H1 (cell line): ENCODE results near the gene ATP6AP1.

Source experiments
- BACH1 ChIP-seq: IDR thresholded peaks from 2 replicates; pipeline ENCODE4 v1.6.1; 2012; ENCODE audit warnings: low read length, improper control_type of control experiment
- NRF1 ChIP-seq: IDR thresholded peaks from 2 replicates; pipeline ENCODE4 v1.6.1; 2011; ENCODE audit warnings: mild to moderate bottlenecking, low read depth, low read length, improper control_type of control experiment
- POLR2A ChIP-seq, 2 experiments: IDR thresholded peaks; 1 replicate in 1 of 2; 2 replicates in 1 of 2; pipeline ENCODE4 v1.6.1; 2011; ENCODE audit warnings: low read depth in 2 of 2, low read length in 2 of 2, mild to moderate bottlenecking in 2 of 2; ENCODE audit errors: control extremely low read depth in 1 of 2
- TF ChIP-seq, protein P1 (sequence below), 3 experiments: IDR thresholded peaks; 1 replicate in 2 of 3; 2 replicates in 1 of 3; pipeline versions ENCODE4 v1.5.1 to v1.6.1; 2011; ENCODE audit warnings: low read length in 3 of 3, mild to moderate bottlenecking in 3 of 3, inconsistent platforms in 2 of 3, low read depth in 1 of 3, moderate library complexity in 1 of 3; ENCODE audit not compliant: insufficient read depth in 1 of 3; ENCODE audit errors: control extremely low read depth in 1 of 3

DNA sequence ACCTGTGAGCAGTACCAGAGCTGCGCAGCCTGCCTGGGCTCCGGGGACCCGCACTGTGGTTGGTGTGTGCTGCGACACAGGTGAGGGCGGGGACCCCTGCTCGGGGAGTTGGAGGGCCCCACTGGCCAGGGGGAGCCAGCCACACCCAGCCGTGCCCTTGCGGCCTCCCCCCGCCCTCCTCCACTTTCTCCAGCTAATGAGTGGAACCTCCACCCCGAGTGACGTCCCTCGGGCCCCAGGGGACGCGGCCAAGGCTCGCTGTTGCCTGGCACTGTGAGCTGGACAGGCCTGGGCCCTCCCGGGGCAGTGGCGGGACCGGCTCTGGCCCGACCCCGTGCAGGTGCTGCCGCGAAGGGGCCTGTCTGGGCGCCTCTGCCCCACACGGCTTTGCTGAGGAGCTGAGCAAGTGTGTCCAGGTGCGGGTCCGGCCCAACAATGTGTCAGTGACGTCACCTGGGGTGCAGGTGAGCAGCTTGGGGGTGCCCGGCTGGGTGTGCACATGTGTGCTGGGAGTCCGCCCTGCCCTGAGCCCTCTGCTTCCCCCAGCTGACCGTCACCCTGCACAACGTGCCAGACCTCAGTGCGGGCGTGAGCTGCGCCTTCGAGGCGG is 35.2 kb downstream of the ATP6AP1 start:
- TF ChIP-seq, protein P1, sequence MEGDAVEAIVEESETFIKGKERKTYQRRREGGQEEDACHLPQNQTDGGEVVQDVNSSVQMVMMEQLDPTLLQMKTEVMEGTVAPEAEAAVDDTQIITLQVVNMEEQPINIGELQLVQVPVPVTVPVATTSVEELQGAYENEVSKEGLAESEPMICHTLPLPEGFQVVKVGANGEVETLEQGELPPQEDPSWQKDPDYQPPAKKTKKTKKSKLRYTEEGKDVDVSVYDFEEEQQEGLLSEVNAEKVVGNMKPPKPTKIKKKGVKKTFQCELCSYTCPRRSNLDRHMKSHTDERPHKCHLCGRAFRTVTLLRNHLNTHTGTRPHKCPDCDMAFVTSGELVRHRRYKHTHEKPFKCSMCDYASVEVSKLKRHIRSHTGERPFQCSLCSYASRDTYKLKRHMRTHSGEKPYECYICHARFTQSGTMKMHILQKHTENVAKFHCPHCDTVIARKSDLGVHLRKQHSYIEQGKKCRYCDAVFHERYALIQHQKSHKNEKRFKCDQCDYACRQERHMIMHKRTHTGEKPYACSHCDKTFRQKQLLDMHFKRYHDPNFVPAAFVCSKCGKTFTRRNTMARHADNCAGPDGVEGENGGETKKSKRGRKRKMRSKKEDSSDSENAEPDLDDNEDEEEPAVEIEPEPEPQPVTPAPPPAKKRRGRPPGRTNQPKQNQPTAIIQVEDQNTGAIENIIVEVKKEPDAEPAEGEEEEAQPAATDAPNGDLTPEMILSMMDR (IDR thresholded peaks at IDR 0.05; ENCODE audit: control extremely low read depth in 1 of 3, insufficient read depth in 1 of 3, low read depth in 1 of 3, low read length in 3 of 3) = no peak
- TF ChIP-seq NRF1 (no peak), BACH1 (no peak), POLR2A (IDR thresholded peaks at IDR 0.05; ENCODE audit: control extremely low read depth in 1 of 2, low read depth in 2 of 2, low read length in 2 of 2) (no peak)
